ENCODE results near the gene TTC23.

DNA sequence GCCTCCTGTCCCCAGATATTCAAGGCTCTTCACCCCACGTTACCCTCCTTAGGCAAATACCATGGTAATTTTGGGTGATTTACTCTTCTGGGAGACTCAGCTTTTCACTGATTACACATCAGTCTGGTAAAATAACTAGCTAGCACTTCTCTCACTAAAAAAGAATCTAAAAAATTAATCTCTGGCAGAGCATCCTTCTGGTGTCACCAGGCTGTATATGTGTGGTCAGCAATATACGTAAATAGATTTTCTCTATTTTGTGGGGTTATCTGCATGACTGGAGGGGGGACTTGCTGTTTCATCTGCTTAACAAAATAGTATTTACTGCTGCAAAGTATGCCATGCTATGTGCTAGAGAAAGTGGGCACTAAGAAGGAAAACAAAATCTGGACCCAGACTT is 47.0 kb upstream of the TTC23 start:
- TF ChIP-seq CTCF (IDR thresholded peaks at IDR 0.05) (no peak), POLR2A (IDR thresholded peaks at IDR 0.05) (no peak)
